Activated naive CD4-positive, alpha-beta T cell treated with anti-CD3 and anti-CD28 coated beads for 36 hours (primary cell): Measurements from ENCODE around the gene MUC20. TPM values are rescaled to one million over a fixed set of nuclear protein-coding genes. Genes with fewer than 3 reads are reported as not detected.
"Not testable (repeated sequence)": the region's sequence is repeated elsewhere in the genome, so short reads cannot be mapped to it uniquely, and the experiment has no call there.

Source experiments
- CTCF ChIA-PET: fragments of 350-600 bp; sonication (Branson Sonifier 250); formaldehyde crosslinking; loops from one replicate; lab custom pipeline; 2021; ENCODE audit warnings: antibody characterized with exemption; lab: Charles Lee
- DNase-seq: peaks from one replicate; pipeline ENCODE4 v3.0.0-alpha.2; 2020
- H3K27ac Mint-ChIP-seq: one replicate; pipeline ENCODE4 v1.8.0; 2021; ENCODE audit warnings: mild to moderate bottlenecking, mixed read lengths
- H3K27me3 Mint-ChIP-seq: one replicate; pipeline ENCODE4 v1.8.0; 2021; ENCODE audit warnings: low read depth, mixed read lengths
- H3K36me3 Mint-ChIP-seq: one replicate; pipeline ENCODE4 v1.8.0; 2021; ENCODE audit warnings: low read depth, mixed read lengths
- H3K4me1 Mint-ChIP-seq: one replicate; pipeline ENCODE4 v1.8.0; 2021; ENCODE audit warnings: low read depth, mixed read lengths
- H3K4me3 Mint-ChIP-seq: one replicate; pipeline ENCODE4 v1.8.0; 2021; ENCODE audit warnings: mild to moderate bottlenecking, moderate library complexity, mixed read lengths
- H3K9me3 Mint-ChIP-seq: one replicate; pipeline ENCODE4 v1.8.0; 2021; ENCODE audit warnings: mixed read lengths
- intact Hi-C: fragments of 100-400 bp; cut with micrococcal nuclease; formaldehyde crosslinking; loops from one replicate; pipeline ENCODE4 v1.15.1; 2023
- total RNA-seq, 2 experiments: library from RNA; stranded (reverse); gene quantifications; one replicate each; pipeline ENCODE4 v1.2.3, GENCODE V29; 2021

MUC20 gene
- total RNA-seq, 2 experiments from 2014 or later = 0.43 to 0.84 TPM

DNA sequence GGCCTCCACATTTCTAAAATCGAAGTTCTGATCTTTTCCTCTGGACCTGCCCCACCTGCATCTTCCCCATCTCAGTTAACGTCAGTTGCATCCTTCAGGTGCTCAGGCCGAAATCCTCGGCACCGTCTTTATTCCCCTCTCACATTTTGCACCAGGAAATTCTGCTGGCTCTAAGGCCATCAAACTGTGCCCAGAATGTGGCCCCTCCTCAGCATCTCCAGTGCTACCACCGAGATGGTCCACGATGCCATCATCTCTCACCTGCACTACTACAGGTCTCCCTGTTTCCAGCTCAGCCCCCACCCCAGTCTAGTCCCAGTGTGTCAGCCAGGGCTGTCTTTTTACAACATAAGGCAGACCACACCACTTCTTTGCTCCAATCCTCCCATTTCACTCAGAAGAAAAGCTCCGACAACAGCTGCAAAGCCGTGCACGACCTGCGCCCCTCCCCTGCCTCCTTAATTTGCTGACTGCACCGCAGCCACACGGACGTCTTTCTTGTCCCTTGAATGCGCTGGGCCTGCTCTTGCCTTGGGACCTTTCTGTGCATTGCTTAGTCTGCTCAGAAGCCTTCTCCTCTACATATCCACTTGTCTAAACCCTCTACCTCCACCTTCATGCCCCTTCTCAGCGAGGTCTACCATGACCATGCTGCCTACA is 14.4 kb downstream of the MUC20 start:
- no peak for DNase-seq
- no peaks in the 10 kb centered on the region for H3K4me1 Mint-ChIP-seq
- H3K9me3 Mint-ChIP-seq = no peaks in the 10 kb centered on the region
- H3K27me3 Mint-ChIP-seq = no peaks in the 10 kb centered on the region
- H3K36me3 Mint-ChIP-seq = peaks cover 3% of the 10 kb centered on the region
- H3K27ac Mint-ChIP-seq = no peak overlapping the region
- CTCF ChIA-PET = interaction anchor here (0.6 to 2.6 kb wide), 2 partner anchors 73 to 115 kb away, joined by 3 to 6 read pairs; no protein-coding TSS in a partner anchor
- H3K4me3 Mint-ChIP-seq = no peak overlapping the region
- intact Hi-C loops = no loop called here

DNA sequence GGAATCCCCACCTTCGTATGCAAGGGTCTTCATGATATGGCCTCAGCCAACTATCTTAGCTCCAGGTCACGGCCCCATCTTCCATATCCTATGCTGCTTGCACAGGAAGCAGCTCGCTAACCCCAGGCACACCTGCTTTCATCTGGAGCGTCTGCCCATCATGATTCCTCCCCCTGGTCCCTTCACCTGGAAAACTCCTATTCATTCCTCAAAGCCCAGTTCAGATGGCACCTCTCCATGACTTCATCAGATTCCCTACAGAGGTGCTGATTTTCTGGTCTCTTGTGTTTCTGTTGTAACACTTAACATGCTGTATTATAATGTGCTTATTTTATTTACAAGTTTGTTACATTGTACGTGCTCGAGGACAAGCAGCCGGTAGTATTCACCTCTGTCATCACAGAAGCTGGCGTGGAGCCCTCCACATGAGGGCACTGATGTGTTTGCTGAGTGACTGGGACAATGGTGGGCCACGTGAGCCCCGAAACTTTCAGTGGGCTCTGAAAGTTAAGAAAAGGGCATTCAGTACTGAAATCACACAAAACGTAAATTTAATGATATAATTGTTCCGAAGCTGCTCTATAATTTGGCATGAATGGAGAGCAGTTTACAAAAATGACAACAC is 16.2 kb downstream of the MUC20 start:
- Mint-ChIP-seq H3K27me3 (no peaks in the 10 kb centered on the region), H3K4me3 (no peak overlapping the region), H3K9me3 (no peaks in the 10 kb centered on the region), H3K4me1 (no peaks in the 10 kb centered on the region), H3K36me3 (peaks cover 2% of the 10 kb centered on the region), H3K27ac (no peak overlapping the region)
- intact Hi-C loops = no loop called here
- CTCF ChIA-PET = interaction anchor here (2.6 kb wide), 1 partner anchor 113 kb away, joined by 6 read pairs; no protein-coding TSS in a partner anchor
- DNase-seq = no peak

DNA sequence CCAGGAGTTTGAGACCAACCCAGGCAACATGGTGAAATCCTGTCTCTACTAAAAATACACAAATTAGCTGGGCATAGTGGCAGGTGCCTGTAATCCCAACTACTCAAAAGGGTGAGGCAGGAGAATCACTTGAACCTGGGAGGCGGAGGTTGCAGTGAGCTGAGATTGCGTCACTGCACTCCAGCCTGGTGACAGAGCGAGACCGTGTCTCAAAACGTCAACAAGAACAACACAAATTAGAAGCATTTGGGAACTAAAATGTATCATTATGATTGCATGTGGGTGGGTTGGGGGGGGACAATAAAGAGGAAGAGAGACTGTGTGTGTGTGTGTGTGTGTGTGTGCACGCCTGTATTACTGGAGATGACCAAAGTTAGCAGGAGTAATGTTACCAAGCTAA is 17.0 kb downstream of the MUC20 start:
- H3K4me3 Mint-ChIP-seq, intact Hi-C loops, DNase-seq, H3K27ac Mint-ChIP-seq, H3K9me3 Mint-ChIP-seq, H3K4me1 Mint-ChIP-seq, H3K36me3 Mint-ChIP-seq, H3K27me3 Mint-ChIP-seq, CTCF ChIA-PET: not testable (repeated sequence)

DNA sequence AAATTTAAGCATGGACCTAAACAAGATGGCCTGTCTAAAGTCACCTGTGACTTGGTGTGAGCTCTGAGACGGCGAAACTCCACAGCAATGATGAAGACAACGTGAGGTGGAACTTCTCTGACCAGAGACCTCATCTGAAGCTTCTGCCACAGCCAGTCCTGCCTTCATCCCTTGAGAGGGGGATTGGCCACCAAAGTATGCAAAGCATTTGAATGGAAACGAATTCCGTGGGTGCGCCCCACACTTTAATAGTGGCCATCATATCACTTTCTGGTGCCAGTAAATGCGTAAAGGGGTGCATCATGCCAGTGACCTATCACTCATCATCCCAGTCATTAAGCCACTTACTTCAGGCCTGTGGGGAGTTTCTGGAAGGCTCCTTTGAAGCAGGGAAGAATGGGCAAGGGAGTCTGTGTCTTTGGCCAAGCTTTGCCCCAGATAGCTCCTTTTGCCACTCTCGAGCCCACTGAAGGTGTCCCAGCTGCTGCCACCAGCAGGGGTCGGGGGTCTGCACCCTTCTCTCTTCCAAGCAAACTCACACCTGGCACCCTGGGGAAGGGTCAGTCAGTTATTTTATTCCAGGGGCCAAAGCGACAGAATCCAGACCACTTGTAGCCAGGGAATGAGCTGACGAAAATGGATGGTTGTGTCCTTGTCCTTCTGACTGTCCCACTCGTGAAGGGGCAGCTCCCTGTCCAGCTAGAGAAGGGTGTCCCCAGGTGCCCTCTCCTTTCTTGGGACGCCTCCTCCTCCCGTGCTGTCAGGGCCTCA is 17.7 kb downstream of the MUC20 start:
- Mint-ChIP-seq H3K4me1 (no peaks in the 10 kb centered on the region), H3K9me3 (no peaks in the 10 kb centered on the region), H3K36me3 (peaks cover under 1% of the 10 kb centered on the region), H3K27ac (no peak overlapping the region), H3K4me3 (no peak overlapping the region), H3K27me3 (no peaks in the 10 kb centered on the region)
- intact Hi-C loops = no loop called here
- CTCF ChIA-PET = no interaction called here
- no peak for DNase-seq

DNA sequence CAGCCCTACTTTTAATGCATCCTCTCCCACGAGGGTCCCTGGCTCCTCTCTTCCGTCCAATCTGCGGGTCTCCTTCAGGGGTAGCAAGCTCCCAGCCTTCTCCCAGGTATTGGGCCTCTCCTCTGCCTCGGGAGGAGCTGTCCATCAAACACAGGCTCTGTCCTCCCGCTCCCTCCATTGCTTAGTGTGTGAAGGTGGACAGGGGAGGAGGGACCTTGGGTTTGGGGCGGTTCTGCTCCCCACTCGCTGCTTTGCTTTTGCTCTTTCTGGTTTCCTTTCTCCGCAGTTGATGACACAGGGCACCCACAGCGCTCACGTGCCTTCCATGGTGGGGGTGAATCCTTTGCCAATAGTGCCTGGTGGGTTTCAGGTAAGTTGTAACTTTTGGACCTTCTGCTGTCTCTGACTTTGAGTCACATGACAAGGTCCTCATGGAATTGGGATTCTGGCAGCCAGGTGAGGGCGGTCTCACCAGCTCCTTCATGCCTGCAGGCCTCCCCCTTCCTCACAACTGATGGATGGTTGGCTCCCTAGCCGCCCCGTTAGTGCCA is 18.9 kb downstream of the MUC20 start:
- Mint-ChIP-seq H3K27me3 (no peaks in the 10 kb centered on the region), H3K27ac (no peak overlapping the region), H3K4me3 (no peak overlapping the region), H3K36me3 (no peaks in the 10 kb centered on the region), H3K9me3 (no peaks in the 10 kb centered on the region), H3K4me1 (no peaks in the 10 kb centered on the region)
- DNase-seq = no peak
- CTCF ChIA-PET = no interaction called here
- intact Hi-C loops = loop anchor here (10.0 kb wide), 2 partner anchors 115 to 465 kb away; partner anchors contain the start of gene XXYLT1

DNA sequence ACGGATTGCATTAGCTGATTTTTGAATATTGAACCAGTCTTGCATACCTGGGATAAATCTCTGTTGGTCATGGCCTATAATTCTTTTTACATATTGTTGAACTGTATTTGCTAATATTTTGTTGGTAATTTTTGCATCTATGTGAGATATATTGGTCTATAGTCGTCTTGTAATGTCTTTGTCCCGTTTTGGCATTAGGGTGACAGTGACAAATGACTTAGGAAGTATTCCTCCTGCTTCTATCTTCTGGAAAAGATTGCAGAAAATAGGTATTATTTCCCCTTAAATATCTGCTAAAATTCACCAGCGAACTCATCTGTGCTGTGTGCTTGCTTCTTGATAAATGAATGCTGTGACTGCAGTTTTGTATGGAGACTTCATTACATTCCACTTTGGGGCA is 23.7 kb downstream of the MUC20 start:
- H3K9me3 Mint-ChIP-seq = no peaks in the 10 kb centered on the region
- CTCF ChIA-PET = no interaction called here
- intact Hi-C loops = loop anchor here (10.0 kb wide), 2 partner anchors 110 to 470 kb away; partner anchors contain the start of gene XXYLT1

DNA sequence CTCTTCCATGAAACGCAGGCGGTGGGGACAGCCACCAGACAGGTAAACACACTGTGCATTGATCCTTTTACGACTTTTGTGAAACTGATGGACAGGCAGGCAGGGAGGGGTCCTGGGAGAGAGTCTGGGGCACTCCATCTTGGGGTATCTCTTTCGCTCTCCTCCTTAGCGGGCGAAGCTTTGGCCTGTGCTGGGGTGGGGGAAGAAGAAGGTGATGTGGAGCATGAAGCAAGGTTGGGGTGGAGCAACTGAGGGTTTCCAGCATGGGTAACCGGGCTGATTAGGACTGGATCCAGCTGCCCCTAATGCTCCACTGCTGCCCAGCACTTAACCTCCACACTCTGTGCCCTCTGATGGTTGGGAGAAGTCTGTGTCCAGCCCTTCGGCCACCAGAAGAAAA is 25.6 kb downstream of the MUC20 start:
- DNase-seq = no peak
- CTCF ChIA-PET = interaction anchor here (1.7 kb wide), 1 partner anchor 168 kb away, joined by 3 read pairs; no protein-coding TSS in a partner anchor
- Mint-ChIP-seq H3K4me1 (peaks cover 10% of the 10 kb centered on the region), H3K36me3 (no peaks in the 10 kb centered on the region), H3K4me3 (no peak overlapping the region), H3K9me3 (no peaks in the 10 kb centered on the region), H3K27me3 (no peaks in the 10 kb centered on the region), H3K27ac (no peak overlapping the region)
- intact Hi-C loops = loop anchor here (10.0 kb wide), 2 partner anchors 108 to 472 kb away; partner anchors contain the start of gene XXYLT1

More for the DNA sequence above, 23.7 kb downstream of the MUC20 start:
- no peak for DNase-seq
- Mint-ChIP-seq H3K36me3 (no peaks in the 10 kb centered on the region), H3K4me1 (peaks cover 10% of the 10 kb centered on the region), H3K4me3 (no peak overlapping the region), H3K27me3 (no peaks in the 10 kb centered on the region), H3K27ac (no peak overlapping the region)

DNA sequence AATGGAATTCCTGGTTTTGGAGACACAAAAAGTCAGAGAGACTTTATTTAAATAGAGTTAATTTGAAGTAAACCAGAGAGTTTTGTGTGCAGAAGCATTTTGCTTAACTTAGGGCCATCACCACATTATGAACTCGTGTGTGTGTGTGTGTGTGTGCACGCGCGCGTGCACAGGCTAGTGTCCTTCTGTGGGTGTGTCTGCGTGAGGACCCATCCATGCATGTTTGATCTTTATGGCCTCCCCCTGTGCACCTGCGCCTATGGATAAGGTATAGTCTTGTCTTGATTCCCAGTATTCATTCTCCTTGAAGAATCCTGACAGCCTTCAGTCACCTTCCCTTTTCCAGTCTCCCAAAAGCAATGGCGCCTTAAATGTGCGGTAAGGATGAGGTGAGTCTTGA is 26.0 kb downstream of the MUC20 start:
- Mint-ChIP-seq H3K27ac (no peak overlapping the region), H3K9me3 (no peaks in the 10 kb centered on the region), H3K4me1 (peaks cover 10% of the 10 kb centered on the region), H3K36me3 (no peaks in the 10 kb centered on the region), H3K27me3 (no peaks in the 10 kb centered on the region), H3K4me3 (no peak overlapping the region)
- intact Hi-C loops = loop anchor here (10.0 kb wide), 2 partner anchors 108 to 472 kb away; partner anchors contain the start of gene XXYLT1
- DNase-seq = no peak
- CTCF ChIA-PET = interaction anchor here (1.7 kb wide), 1 partner anchor 168 kb away, joined by 3 read pairs; no protein-coding TSS in a partner anchor

DNA sequence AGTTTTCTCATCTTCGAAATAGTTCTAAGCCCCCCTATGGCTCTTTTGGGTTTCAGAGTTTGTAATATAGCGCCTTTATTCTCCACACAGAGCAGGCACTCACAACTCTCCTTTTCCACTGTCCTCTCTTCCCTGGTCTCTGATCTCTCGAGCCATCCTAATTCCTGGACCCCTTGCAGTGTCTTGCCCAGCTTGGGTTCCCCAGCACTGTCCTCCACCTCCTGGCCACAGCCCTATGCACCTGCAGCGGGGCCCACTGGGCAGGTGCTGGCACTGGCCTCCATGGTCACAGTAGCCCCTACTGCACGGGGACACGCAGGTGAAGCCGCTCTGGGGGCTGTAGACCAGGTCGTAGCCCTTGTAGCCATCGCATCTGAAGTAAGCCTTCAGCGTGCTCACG is 27.9 kb downstream of the MUC20 start:
- Mint-ChIP-seq H3K36me3 (no peaks in the 10 kb centered on the region), H3K27ac (no peak overlapping the region), H3K9me3 (no peaks in the 10 kb centered on the region), H3K4me3 (no peak overlapping the region), H3K27me3 (no peaks in the 10 kb centered on the region), H3K4me1 (peaks cover 10% of the 10 kb centered on the region)
- intact Hi-C loops = loop anchor here (2.0 to 10.0 kb wide), 3 partner anchors 106 to 474 kb away; partner anchors contain the start of gene XXYLT1
- CTCF ChIA-PET = no interaction called here
- no peak for DNase-seq

DNA sequence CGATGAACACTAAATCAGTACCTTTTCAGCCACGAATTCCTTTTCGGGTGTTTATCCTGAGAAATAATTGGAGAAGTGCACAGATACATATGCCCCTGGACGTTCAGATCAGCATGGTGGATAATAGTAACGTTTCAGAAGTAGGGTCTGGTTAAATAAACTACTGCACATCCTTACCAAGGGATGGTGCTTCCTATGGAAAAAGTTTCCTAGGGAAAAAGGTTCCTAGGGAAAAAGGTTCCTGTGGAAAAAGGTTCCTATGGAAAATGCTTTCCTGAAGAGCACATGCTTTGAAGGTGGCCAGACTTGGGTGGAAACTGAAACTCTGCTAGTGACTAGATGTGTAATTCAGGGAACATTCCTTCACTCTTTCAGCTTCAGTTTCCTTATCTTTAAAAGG is 28.3 kb downstream of the MUC20 start:
- CTCF ChIA-PET, H3K9me3 Mint-ChIP-seq, H3K27me3 Mint-ChIP-seq, H3K36me3 Mint-ChIP-seq, DNase-seq, H3K4me3 Mint-ChIP-seq, H3K27ac Mint-ChIP-seq, H3K4me1 Mint-ChIP-seq: not testable (repeated sequence)
- intact Hi-C loops = loop anchor here (2.0 to 10.0 kb wide), 3 partner anchors 106 to 474 kb away; partner anchors contain the start of gene XXYLT1

DNA sequence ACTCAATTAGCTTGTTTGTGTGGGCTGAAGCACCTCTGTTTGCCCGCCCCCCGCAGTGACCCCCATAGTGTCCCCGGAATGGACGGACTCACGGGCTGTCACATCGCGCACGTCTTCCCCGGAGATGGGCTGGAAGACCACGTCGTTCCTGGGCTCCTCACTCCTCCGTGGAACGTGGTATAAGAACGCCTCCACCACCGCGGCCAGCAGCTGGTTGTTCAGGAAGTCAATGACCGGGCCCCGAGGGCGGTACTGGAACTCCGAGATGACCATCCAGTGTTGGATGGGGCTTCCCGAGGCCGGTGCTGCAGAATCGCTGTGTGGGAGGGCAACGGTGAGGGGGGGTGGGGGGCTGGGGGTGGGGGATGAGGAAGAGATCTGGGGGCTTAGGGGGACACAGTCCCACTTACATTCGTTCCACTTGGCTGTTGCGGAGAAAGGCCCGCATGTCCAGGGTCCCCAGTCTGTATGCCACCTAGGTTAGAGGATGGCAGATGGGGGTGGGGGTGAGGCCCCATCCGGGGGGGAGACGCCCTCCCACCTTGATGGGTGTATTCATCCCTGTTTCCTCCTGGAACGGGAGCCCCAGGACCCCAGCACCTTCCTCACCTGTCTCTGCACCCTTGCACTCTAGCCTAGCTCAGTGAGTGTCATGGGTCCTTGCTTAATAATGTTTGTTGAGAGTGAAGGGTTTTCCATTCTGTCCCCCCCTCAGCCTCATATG is 30.2 kb downstream of the MUC20 start:
- Mint-ChIP-seq H3K36me3 (no peaks in the 10 kb centered on the region), H3K4me3 (no peak overlapping the region), H3K27me3 (no peaks in the 10 kb centered on the region), H3K4me1 (peaks cover 13% of the 10 kb centered on the region), H3K27ac (no peak overlapping the region), H3K9me3 (no peaks in the 10 kb centered on the region)
- intact Hi-C loops = no loop called here
- DNase-seq = no peak
- CTCF ChIA-PET = no interaction called here
